ENCODE results near the gene C19orf25.

DNA sequence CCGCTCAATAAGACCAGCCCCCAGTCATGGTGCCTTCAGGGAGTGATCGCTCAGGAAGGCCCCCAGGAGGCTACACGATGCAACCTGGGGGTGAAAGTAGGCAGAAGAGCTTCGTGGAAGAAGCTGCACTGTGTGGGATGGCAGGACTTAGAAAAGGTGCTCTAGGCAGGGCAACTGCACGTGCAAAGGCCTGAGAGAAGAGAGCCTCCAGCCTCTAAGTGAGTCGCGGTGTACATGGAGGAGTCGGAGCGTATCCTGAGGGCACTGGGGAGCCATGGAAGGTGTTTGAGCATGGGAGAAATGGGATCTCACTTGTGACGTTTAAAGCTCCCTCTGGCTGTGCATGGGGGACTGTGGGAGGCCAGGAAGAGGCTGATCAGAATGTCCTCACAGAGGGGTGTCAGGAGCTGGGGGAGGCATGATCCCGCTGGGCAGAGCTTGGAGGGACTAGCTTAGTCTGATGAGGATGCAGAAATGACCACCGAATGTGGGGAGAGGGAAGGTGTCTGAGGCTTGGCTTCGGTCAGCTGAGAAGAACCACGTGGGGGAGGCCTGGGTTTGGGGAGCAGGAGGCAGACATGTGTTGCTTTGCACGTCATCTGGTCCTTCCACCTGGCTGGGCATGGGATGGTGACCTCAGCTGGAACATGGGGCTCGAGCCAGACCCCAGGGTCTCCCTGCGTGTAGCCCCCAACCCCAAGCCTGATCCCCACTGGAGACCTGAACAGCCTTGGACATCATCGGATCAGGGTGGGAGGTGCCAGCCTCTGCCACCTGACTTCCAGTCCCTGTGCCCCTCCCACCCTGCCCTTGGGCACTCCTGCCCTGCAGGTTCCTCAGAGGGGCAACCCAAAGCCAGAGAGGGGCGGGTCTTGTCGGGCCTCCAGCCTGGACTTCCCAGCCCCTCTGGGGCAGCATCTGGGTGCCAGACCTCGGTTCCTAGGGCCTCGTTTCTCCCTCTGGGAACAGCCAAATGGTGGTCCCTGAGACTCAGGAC, 28.0 kb downstream of the C19orf25 start:
- TF ChIP-seq, protein P1, sequence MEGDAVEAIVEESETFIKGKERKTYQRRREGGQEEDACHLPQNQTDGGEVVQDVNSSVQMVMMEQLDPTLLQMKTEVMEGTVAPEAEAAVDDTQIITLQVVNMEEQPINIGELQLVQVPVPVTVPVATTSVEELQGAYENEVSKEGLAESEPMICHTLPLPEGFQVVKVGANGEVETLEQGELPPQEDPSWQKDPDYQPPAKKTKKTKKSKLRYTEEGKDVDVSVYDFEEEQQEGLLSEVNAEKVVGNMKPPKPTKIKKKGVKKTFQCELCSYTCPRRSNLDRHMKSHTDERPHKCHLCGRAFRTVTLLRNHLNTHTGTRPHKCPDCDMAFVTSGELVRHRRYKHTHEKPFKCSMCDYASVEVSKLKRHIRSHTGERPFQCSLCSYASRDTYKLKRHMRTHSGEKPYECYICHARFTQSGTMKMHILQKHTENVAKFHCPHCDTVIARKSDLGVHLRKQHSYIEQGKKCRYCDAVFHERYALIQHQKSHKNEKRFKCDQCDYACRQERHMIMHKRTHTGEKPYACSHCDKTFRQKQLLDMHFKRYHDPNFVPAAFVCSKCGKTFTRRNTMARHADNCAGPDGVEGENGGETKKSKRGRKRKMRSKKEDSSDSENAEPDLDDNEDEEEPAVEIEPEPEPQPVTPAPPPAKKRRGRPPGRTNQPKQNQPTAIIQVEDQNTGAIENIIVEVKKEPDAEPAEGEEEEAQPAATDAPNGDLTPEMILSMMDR (IDR thresholded peaks at IDR 0.05) = no peak
- no peak for TF ChIP-seq EZH2 (IDR thresholded peaks at IDR 0.05; ENCODE audit: borderline replicate concordance, insufficient read depth, low read depth, low read length, poor library complexity, severe bottlenecking)

Measured in B cell (primary cell).